Activated B cell treated with CpG ODN at 0.5 μM for 24 hours (primary cell): ENCODE data around the gene TXNDC2. TPM values are rescaled to one million over a fixed set of nuclear protein-coding genes. Genes with fewer than 3 reads are reported as not detected.
"Not testable (repeated sequence)": the region's sequence is repeated elsewhere in the genome, so short reads cannot be mapped to it uniquely, and the experiment has no call there.

ENCODE experiments used
- ATAC-seq: fragments of 200-7000 bp; cut with Tn5 transposase; one replicate; pipeline ENCODE4 v1.10.0; 2021; ENCODE audit warnings: low read depth, mild to moderate bottlenecking, moderate library complexity
- CTCF ChIA-PET: fragments of 350-600 bp; sonication (Branson Sonifier 250); formaldehyde crosslinking; loops from one replicate; lab custom pipeline; 2021; ENCODE audit warnings: antibody characterized with exemption; lab: Charles Lee
- POLR2A ChIA-PET: fragments of 350-600 bp; sonication (Branson Sonifier 250); formaldehyde crosslinking; loops from one replicate; lab custom pipeline; 2021; ENCODE audit warnings: antibody characterized with exemption; lab: Charles Lee
- DNase-seq: peaks from one replicate; pipeline ENCODE4 v3.0.0; 2022
- H3K27ac Mint-ChIP-seq: one replicate; pipeline ENCODE4 v1.8.0; 2020; ENCODE audit warnings: mixed read lengths
- H3K27me3 Mint-ChIP-seq: one replicate; pipeline ENCODE4 v1.8.0; 2021; ENCODE audit warnings: mixed read lengths
- H3K36me3 Mint-ChIP-seq: one replicate; pipeline ENCODE4 v1.8.0; 2021; ENCODE audit warnings: low read depth, mixed read lengths
- H3K4me1 Mint-ChIP-seq: one replicate; pipeline ENCODE4 v1.8.0; 2021; ENCODE audit warnings: mixed read lengths
- H3K4me3 Mint-ChIP-seq: one replicate; pipeline ENCODE4 v1.8.0; 2020; ENCODE audit warnings: mild to moderate bottlenecking, mixed read lengths
- H3K9me3 Mint-ChIP-seq: one replicate; pipeline ENCODE4 v1.8.0; 2020; ENCODE audit warnings: mixed read lengths
- CTCF ChIP-seq: fragments of 200-600 bp; IDR thresholded peaks from one replicate; pipeline ENCODE4 v1.8.0; 2022; ENCODE audit warnings: antibody characterized with exemption, mild to moderate bottlenecking
- intact Hi-C: fragments of 100-400 bp; cut with micrococcal nuclease; formaldehyde crosslinking; loops from one replicate; pipeline ENCODE4 v1.15.1; 2024
- total RNA-seq: library from RNA; stranded (reverse); gene quantifications from 2 replicates; pipeline ENCODE4 v1.2.3, GENCODE V29; 2022

TXNDC2 gene
- total RNA-seq, 1 donor from 2014 or later = 0.13 TPM

GRCh38 chr18:9907867-9908266, 22.1 kb downstream of the TXNDC2 start:
- ChIA-PET CTCF (no interaction called here), POLR2A (no interaction called here)
- Mint-ChIP-seq H3K27me3 (peaks cover 24% of the 10 kb centered on the region), H3K4me1 (peaks cover 2% of the 10 kb centered on the region), H3K27ac (no peak overlapping the region), H3K4me3 (no peak overlapping the region), H3K9me3 (no peaks in the 10 kb centered on the region), H3K36me3 (no peaks in the 10 kb centered on the region)
- intact Hi-C loops = no loop called here
- TF ChIP-seq CTCF = no peak
- DNase-seq (no peak), ATAC-seq (no peak)

- intact Hi-C loops = loop anchor here (5.0 kb wide), 3 partner anchors 773 to 1942 kb away; partner anchors contain the start of genes ANKRD12 and CHMP1B
- Mint-ChIP-seq H3K36me3 (peaks cover 2% of the 10 kb centered on the region), H3K4me3 (no peak overlapping the region), H3K4me1 (peaks cover 10% of the 10 kb centered on the region), H3K27me3 (peaks cover 22% of the 10 kb centered on the region), H3K9me3 (no peaks in the 10 kb centered on the region), H3K27ac (no peak overlapping the region)
- ChIA-PET CTCF (no interaction called here), POLR2A (no interaction called here)
- DNase-seq (no peak), ATAC-seq (no peak)
- no peak for TF ChIP-seq CTCF
Measured at GRCh38 chr18:9910071-9910470, 24.3 kb downstream of the TXNDC2 start.

- TF ChIP-seq CTCF = no peak
- no peak for ATAC-seq
- Mint-ChIP-seq H3K4me3 (no peak overlapping the region), H3K4me1 (peaks cover 16% of the 10 kb centered on the region), H3K27me3 (peaks cover 19% of the 10 kb centered on the region), H3K27ac (no peak overlapping the region), H3K9me3 (no peaks in the 10 kb centered on the region), H3K36me3 (peaks cover 2% of the 10 kb centered on the region)
- ChIA-PET POLR2A (no interaction called here), CTCF (no interaction called here)
- no peak for DNase-seq
- intact Hi-C loops = loop anchor here (5.0 kb wide), 3 partner anchors 773 to 1942 kb away; partner anchors contain the start of genes ANKRD12 and CHMP1B
Measured at GRCh38 chr18:9910661-9911060, 24.9 kb downstream of the TXNDC2 start.

- intact Hi-C loops = loop anchor here (5.0 kb wide), 3 partner anchors 774 to 1941 kb away; partner anchors contain the start of genes ANKRD12 and CHMP1B
- ChIA-PET CTCF (no interaction called here), POLR2A (no interaction called here)
- no peak for ATAC-seq
- no peak overlapping the region for H3K27ac Mint-ChIP-seq
- no peak for TF ChIP-seq CTCF
- no peak for DNase-seq
- H3K36me3 Mint-ChIP-seq = peaks cover 2% of the 10 kb centered on the region
- peaks cover 15% of the 10 kb centered on the region for H3K27me3 Mint-ChIP-seq
- H3K4me3 Mint-ChIP-seq = no peak overlapping the region
- peaks cover 21% of the 10 kb centered on the region for H3K4me1 Mint-ChIP-seq
- no peaks in the 10 kb centered on the region for H3K9me3 Mint-ChIP-seq
Measured at GRCh38 chr18:9911226-9911625, 25.5 kb downstream of the TXNDC2 start.

GRCh38 chr18:9912285-9912684, 26.5 kb downstream of the TXNDC2 start:
- ATAC-seq, H3K4me3 Mint-ChIP-seq, H3K9me3 Mint-ChIP-seq, H3K27ac Mint-ChIP-seq, H3K27me3 Mint-ChIP-seq, POLR2A ChIA-PET, DNase-seq, H3K36me3 Mint-ChIP-seq, CTCF ChIA-PET: not testable (repeated sequence)
- intact Hi-C loops = loop anchor here (5.0 kb wide), 3 partner anchors 775 to 1940 kb away; partner anchors contain the start of genes ANKRD12 and CHMP1B
- H3K4me1 Mint-ChIP-seq = peaks cover 28% of the 10 kb centered on the region

- CTCF ChIA-PET = no interaction called here
- H3K36me3 Mint-ChIP-seq = peaks cover 2% of the 10 kb centered on the region
- intact Hi-C loops = loop anchor here (1.0 to 5.0 kb wide), 9 partner anchors 202 to 1939 kb away; partner anchors contain the start of genes ANKRD12, CHMP1B, NAPG and PPP4R1
- H3K27ac Mint-ChIP-seq = peak overlapping the region; percentile 93
- no peak for DNase-seq
- H3K4me3 Mint-ChIP-seq = peak overlapping the region; percentile 93
- POLR2A ChIA-PET = interaction anchor here (0.6 to 1.5 kb wide), 14 partner anchors 14 to 1312 kb away, joined by 3 to 10 read pairs (median 4); partner anchors contain the start of genes NAPG, RAB31 and TWSG1
- H3K4me1 Mint-ChIP-seq = peaks cover 28% of the 10 kb centered on the region
- no peak for TF ChIP-seq CTCF
- no peak for ATAC-seq
- H3K27me3 Mint-ChIP-seq = peaks cover 6% of the 10 kb centered on the region
- H3K9me3 Mint-ChIP-seq = no peaks in the 10 kb centered on the region
Measured at GRCh38 chr18:9913151-9913525, 27.4 kb downstream of the TXNDC2 start.
